Measurements from ENCODE around the gene FERMT3.
A peak's percentile ranks its signal among the peaks of the same experiment; 100 is the strongest.

DNA sequence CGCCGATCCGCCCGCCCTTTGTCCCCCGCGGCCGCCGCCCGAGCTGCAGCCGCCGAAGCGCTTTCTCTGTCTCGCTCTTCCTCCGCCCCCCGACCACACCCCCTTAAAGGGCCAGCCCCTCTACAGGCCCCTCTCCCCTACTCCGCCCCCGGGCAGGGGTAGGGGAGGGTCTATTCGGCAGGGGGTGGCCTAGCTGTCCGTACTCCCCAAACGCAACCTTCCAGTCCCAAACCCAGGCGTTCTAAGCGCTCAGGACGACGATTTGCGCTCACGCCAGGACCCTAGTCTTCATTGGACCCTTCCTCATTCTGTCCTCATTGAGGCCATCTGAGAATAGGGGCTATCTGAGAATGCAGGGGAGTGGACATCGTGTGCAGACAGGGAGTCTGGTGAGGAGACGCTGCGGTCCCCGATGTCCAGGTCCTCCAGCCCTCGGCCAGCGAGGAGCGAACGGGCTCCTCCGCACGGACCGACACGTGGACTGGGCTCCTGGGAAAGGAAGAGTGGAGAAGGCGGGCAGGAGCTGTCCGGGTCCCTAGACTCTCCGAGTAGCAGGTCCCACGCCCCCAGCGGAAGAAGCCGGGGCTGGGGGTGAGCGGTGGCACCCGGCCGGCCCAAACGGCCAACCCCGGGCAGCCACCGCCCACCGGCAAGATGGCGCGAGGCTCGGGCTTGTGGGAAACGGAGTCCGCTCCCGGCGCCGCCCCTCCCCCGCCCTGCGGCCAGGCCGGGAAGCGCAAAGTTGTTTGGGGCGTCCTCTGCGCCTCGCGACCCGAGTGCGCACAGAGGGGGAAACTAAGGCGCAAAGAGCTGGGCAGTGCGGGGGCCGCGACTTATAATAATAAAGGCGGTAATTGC lies 40.6 kb downstream of the FERMT3 start, which contains the start of gene PPP1R14B:
- TF ChIP-seq POLR2A (IDR thresholded peaks at IDR 0.05; ENCODE audit: insufficient read depth in 1 of 2, low read depth in 2 of 2, low read length in 2 of 2) = peak in 1 of 2 experiments; percentile 44; a peak in 1 of 4 replicates
- TF ChIP-seq, protein P1, sequence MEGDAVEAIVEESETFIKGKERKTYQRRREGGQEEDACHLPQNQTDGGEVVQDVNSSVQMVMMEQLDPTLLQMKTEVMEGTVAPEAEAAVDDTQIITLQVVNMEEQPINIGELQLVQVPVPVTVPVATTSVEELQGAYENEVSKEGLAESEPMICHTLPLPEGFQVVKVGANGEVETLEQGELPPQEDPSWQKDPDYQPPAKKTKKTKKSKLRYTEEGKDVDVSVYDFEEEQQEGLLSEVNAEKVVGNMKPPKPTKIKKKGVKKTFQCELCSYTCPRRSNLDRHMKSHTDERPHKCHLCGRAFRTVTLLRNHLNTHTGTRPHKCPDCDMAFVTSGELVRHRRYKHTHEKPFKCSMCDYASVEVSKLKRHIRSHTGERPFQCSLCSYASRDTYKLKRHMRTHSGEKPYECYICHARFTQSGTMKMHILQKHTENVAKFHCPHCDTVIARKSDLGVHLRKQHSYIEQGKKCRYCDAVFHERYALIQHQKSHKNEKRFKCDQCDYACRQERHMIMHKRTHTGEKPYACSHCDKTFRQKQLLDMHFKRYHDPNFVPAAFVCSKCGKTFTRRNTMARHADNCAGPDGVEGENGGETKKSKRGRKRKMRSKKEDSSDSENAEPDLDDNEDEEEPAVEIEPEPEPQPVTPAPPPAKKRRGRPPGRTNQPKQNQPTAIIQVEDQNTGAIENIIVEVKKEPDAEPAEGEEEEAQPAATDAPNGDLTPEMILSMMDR (CRISPR knock-in tag; IDR thresholded peaks at IDR 0.05) = no peak; the same call in none of the 2 replicates
